ENCODE results near the gene CALML4.
"Not testable (repeated sequence)": the region's sequence is repeated elsewhere in the genome, so short reads cannot be mapped to it uniquely, and the experiment has no call there.

Gene CALML4

GRCh38 chr15:68232449-68232848 is 27.3 kb upstream of the CALML4 start:
- Histone ChIP-seq H3K27ac (ENCODE audit: low read length) (no peak overlapping the region), H3K4me1 (ENCODE audit: control insufficient read depth, insufficient read depth, low read length) (peaks cover 22% of the 10 kb centered on the region), H3K9ac (ENCODE audit: low read length in 2 of 2) (no peak overlapping the region), H3K4me3 (ENCODE audit: low read length in 2 of 2) (no peak overlapping the region), H3K27me3 (ENCODE audit: control insufficient read depth in 1 of 2, insufficient read depth in 2 of 2, low read length in 2 of 2) (no peaks in the 10 kb centered on the region), H3K36me3 (ENCODE audit: control insufficient read depth in 2 of 2, insufficient read depth in 2 of 2, low read length in 2 of 2) (no peaks in the 10 kb centered on the region), H3K9me3 (ENCODE audit: control insufficient read depth in 2 of 2, low read length in 2 of 2) (no peaks in the 10 kb centered on the region)

GRCh38 chr15:68231102-68231818 is 26.1 kb upstream of the CALML4 start:
- Histone ChIP-seq H3K27ac (ENCODE audit: low read length) (no peak overlapping the region), H3K27me3 (ENCODE audit: control insufficient read depth in 1 of 2, insufficient read depth in 2 of 2, low read length in 2 of 2) (no peaks in the 10 kb centered on the region), H3K36me3 (ENCODE audit: control insufficient read depth in 2 of 2, insufficient read depth in 2 of 2, low read length in 2 of 2) (no peaks in the 10 kb centered on the region), H3K4me3 (ENCODE audit: low read length in 2 of 2) (no peak overlapping the region), H3K9ac (ENCODE audit: low read length in 2 of 2) (no peak overlapping the region), H3K9me3 (ENCODE audit: control insufficient read depth in 2 of 2, low read length in 2 of 2) (no peaks in the 10 kb centered on the region), H3K4me1 (ENCODE audit: control insufficient read depth, insufficient read depth, low read length) (peaks cover 22% of the 10 kb centered on the region)

- Histone ChIP-seq H3K4me3 (ENCODE audit: low read length in 2 of 2) (peak overlapping the region; percentile 83 to 84), H3K9me3 (ENCODE audit: control insufficient read depth in 2 of 2, low read length in 2 of 2) (no peaks in the 10 kb centered on the region), H3K27me3 (ENCODE audit: control insufficient read depth in 1 of 2, insufficient read depth in 2 of 2, low read length in 2 of 2) (no peaks in the 10 kb centered on the region), H3K36me3 (ENCODE audit: control insufficient read depth in 2 of 2, insufficient read depth in 2 of 2, low read length in 2 of 2) (no peaks in the 10 kb centered on the region), H3K9ac (ENCODE audit: low read length in 2 of 2) (peak overlapping the region; percentile 42 to 55), H3K27ac (ENCODE audit: low read length) (peak overlapping the region; percentile 18), H3K4me1 (ENCODE audit: control insufficient read depth, insufficient read depth, low read length) (peaks cover 22% of the 10 kb centered on the region)
These were observed 25.3 kb upstream of the CALML4 start for GRCh38 chr15:68230157-68231100.

- Histone ChIP-seq H3K27ac (ENCODE audit: low read length) (peak within 1 kb of the TSS; percentile 18), H3K9me3 (ENCODE audit: control insufficient read depth in 2 of 2, low read length in 2 of 2) (no peaks in the 10 kb centered on the region), H3K36me3 (ENCODE audit: control insufficient read depth in 2 of 2, insufficient read depth in 2 of 2, low read length in 2 of 2) (no peaks in the 10 kb centered on the region), H3K4me1 (ENCODE audit: control insufficient read depth, insufficient read depth, low read length) (peaks cover 22% of the 10 kb centered on the region), H3K4me3 (ENCODE audit: low read length in 2 of 2) (peak within 1 kb of the TSS; percentile 83 to 84), H3K9ac (ENCODE audit: low read length in 2 of 2) (peak within 1 kb of the TSS; percentile 64 to 76), H3K27me3 (ENCODE audit: control insufficient read depth in 1 of 2, insufficient read depth in 2 of 2, low read length in 2 of 2) (no peaks in the 10 kb centered on the region)
These were observed 24.4 kb upstream of the CALML4 start, which contains the start of gene CLN6 for GRCh38 chr15:68229386-68230156. Gene CLN6, minus strand, starts transcription at chr15:68229728. Its CDS starts 144 bp downstream, at chr15:68229584.

- Histone ChIP-seq H3K4me1 (ENCODE audit: control insufficient read depth, insufficient read depth, low read length) (peaks cover 22% of the 10 kb centered on the region), H3K36me3 (ENCODE audit: control insufficient read depth in 2 of 2, insufficient read depth in 2 of 2, low read length in 2 of 2) (no peaks in the 10 kb centered on the region), H3K4me3 (ENCODE audit: low read length in 2 of 2) (peak overlapping the region; percentile 83 to 84), H3K27ac (ENCODE audit: low read length) (peak overlapping the region; percentile 18), H3K27me3 (ENCODE audit: control insufficient read depth in 1 of 2, insufficient read depth in 2 of 2, low read length in 2 of 2) (no peaks in the 10 kb centered on the region), H3K9ac (ENCODE audit: low read length in 2 of 2) (peak overlapping the region; percentile 64 to 76), H3K9me3 (ENCODE audit: control insufficient read depth in 2 of 2, low read length in 2 of 2) (no peaks in the 10 kb centered on the region)
These were observed 23.8 kb upstream of the CALML4 start for GRCh38 chr15:68228971-68229385.

GRCh38 chr15:68228143-68228970 is 23.2 kb upstream of the CALML4 start:
- H3K9me3 ChIP-seq (ENCODE audit: control insufficient read depth in 2 of 2, low read length in 2 of 2), result no peaks in the 10 kb centered on the region
- no peaks in the 10 kb centered on the region for H3K36me3 ChIP-seq (ENCODE audit: control insufficient read depth in 2 of 2, insufficient read depth in 2 of 2, low read length in 2 of 2)
- peak overlapping the region; percentile 64 to 76 for H3K9ac ChIP-seq (ENCODE audit: low read length in 2 of 2)
- H3K4me1 ChIP-seq (ENCODE audit: control insufficient read depth, insufficient read depth, low read length), result peaks cover 22% of the 10 kb centered on the region
- peak overlapping the region; percentile 83 to 84 for H3K4me3 ChIP-seq (ENCODE audit: low read length in 2 of 2)
- H3K27me3 ChIP-seq (ENCODE audit: control insufficient read depth in 1 of 2, insufficient read depth in 2 of 2, low read length in 2 of 2), result no peaks in the 10 kb centered on the region
- H3K27ac ChIP-seq (ENCODE audit: low read length), result no peak overlapping the region

- Histone ChIP-seq H3K9ac (ENCODE audit: low read length in 2 of 2) (no peak overlapping the region), H3K27me3 (ENCODE audit: control insufficient read depth in 1 of 2, insufficient read depth in 2 of 2, low read length in 2 of 2) (no peaks in the 10 kb centered on the region), H3K27ac (ENCODE audit: low read length) (no peak overlapping the region), H3K36me3 (ENCODE audit: control insufficient read depth in 2 of 2, insufficient read depth in 2 of 2, low read length in 2 of 2) (no peaks in the 10 kb centered on the region), H3K4me1 (ENCODE audit: control insufficient read depth, insufficient read depth, low read length) (peaks cover 22% of the 10 kb centered on the region), H3K9me3 (ENCODE audit: control insufficient read depth in 2 of 2, low read length in 2 of 2) (no peaks in the 10 kb centered on the region), H3K4me3 (ENCODE audit: low read length in 2 of 2) (peak overlapping the region in 1 of 2 donors; percentile 84)
These were observed 22.6 kb upstream of the CALML4 start for GRCh38 chr15:68227643-68228142.

- not testable (repeated sequence) for H3K27ac ChIP-seq (ENCODE audit: low read length); H3K36me3 ChIP-seq (ENCODE audit: control insufficient read depth in 2 of 2, insufficient read depth in 2 of 2, low read length in 2 of 2); H3K9me3 ChIP-seq (ENCODE audit: control insufficient read depth in 2 of 2, low read length in 2 of 2); H3K27me3 ChIP-seq (ENCODE audit: control insufficient read depth in 1 of 2, insufficient read depth in 2 of 2, low read length in 2 of 2); H3K4me3 ChIP-seq (ENCODE audit: low read length in 2 of 2); H3K9ac ChIP-seq (ENCODE audit: low read length in 2 of 2)
- peaks cover 20% of the 10 kb centered on the region for H3K4me1 ChIP-seq (ENCODE audit: control insufficient read depth, insufficient read depth, low read length)
These were observed 20.3 kb upstream of the CALML4 start for GRCh38 chr15:68225442-68225841.

GRCh38 chr15:68224546-68225250 is 19.6 kb upstream of the CALML4 start:
- H3K4me3 ChIP-seq (ENCODE audit: low read length in 2 of 2), result no peak overlapping the region
- H3K4me1 ChIP-seq (ENCODE audit: control insufficient read depth, insufficient read depth, low read length), result peaks cover 13% of the 10 kb centered on the region
- H3K36me3 ChIP-seq (ENCODE audit: control insufficient read depth in 2 of 2, insufficient read depth in 2 of 2, low read length in 2 of 2), result no peaks in the 10 kb centered on the region
- no peak overlapping the region for H3K27ac ChIP-seq (ENCODE audit: low read length)
- H3K9me3 ChIP-seq (ENCODE audit: control insufficient read depth in 2 of 2, low read length in 2 of 2), result no peaks in the 10 kb centered on the region
- H3K9ac ChIP-seq (ENCODE audit: low read length in 2 of 2), result no peak overlapping the region
- no peaks in the 10 kb centered on the region for H3K27me3 ChIP-seq (ENCODE audit: control insufficient read depth in 1 of 2, insufficient read depth in 2 of 2, low read length in 2 of 2)
